Esophagus muscularis mucosa (tissue), 4 donors: Measurements from ENCODE around the gene ERC2.

Source experiments
- CTCF ChIP-seq, 3 experiments: fragments of 200-600 bp in 2 of 3; fragments of 450-650 bp in 1 of 3; sonication (generic) in 2 of 3; IDR thresholded peaks; one replicate each; pipeline ENCODE4 v1.5.1; 2017 to 2019; ENCODE audit warnings: antibody characterized with exemption in 3 of 3, mild to moderate bottlenecking in 2 of 3, moderate library complexity in 1 of 3
- EP300 ChIP-seq: sonication (generic); formaldehyde crosslinking; IDR thresholded peaks from one replicate; pipeline ENCODE4 v1.6.1; 2017; ENCODE audit warnings: antibody characterized with exemption
- POLR2A ChIP-seq: fragments of 450-650 bp; IDR thresholded peaks from one replicate; pipeline ENCODE4 v1.6.1; 2017; ENCODE audit warnings: antibody characterized with exemption, moderate library complexity, mild to moderate bottlenecking, low read depth
- POLR2AphosphoS5 ChIP-seq, 2 donors: sonication (generic); formaldehyde crosslinking; IDR thresholded peaks; one replicate each; pipeline ENCODE4 v1.6.1; 2017; ENCODE audit warnings: antibody characterized with exemption in 2 of 2

GRCh38 chr3:55857633-55858032 lies 610.6 kb downstream of the ERC2 start:
- TF ChIP-seq POLR2A (no peak), CTCF (IDR thresholded peaks at IDR 0.05) (no peak), POLR2AphosphoS5 (IDR thresholded peaks at IDR 0.05) (no peak), EP300 (no peak)
